Activated effector memory CD4-positive, alpha-beta T cell treated with Interleukin-2 at 50 U/mL for 16 hours (primary cell): ENCODE measurements around the gene CCAR1.
"Not testable (repeated sequence)": the region's sequence is repeated elsewhere in the genome, so short reads cannot be mapped to it uniquely, and the experiment has no call there.

ENCODE experiments used
- DNase-seq: peaks from one replicate; pipeline ENCODE4 v3.0.0-alpha.2; 2020

The CCAR1 gene

GRCh38 chr10:68720793-68721672, at the start of gene CCAR1:
TSS of gene CCAR1 (plus strand) at chr10:68721239. CDS start at chr10:68722505, 1,266 bp downstream.
- peak; percentile 95 for DNase-seq

- DNase-seq: no peak
These were observed 36.6 kb upstream of the CCAR1 start for GRCh38 chr10:68684413-68684812.

- DNase-seq: no peak
These were observed 25.0 kb upstream of the CCAR1 start for GRCh38 chr10:68696018-68696417.

- DNase-seq: no peak
These were observed 23.9 kb upstream of the CCAR1 start for GRCh38 chr10:68697106-68697505.

- DNase-seq: no peak
These were observed 20.8 kb upstream of the CCAR1 start for GRCh38 chr10:68700197-68700596.

- no peak for DNase-seq
These were observed 15.5 kb upstream of the CCAR1 start for GRCh38 chr10:68705548-68705947.

GRCh38 chr10:68708987-68709386, 12.1 kb upstream of the CCAR1 start:
- DNase-seq: not testable (repeated sequence)

- not testable (repeated sequence) for DNase-seq
These were observed 8.0 kb upstream of the CCAR1 start for GRCh38 chr10:68713065-68713464.

- no peak for DNase-seq
These were observed 3.6 kb upstream of the CCAR1 start for GRCh38 chr10:68717435-68717834.

GRCh38 chr10:68721673-68722335, 765 bp downstream of the CCAR1 start:
- DNase-seq: no peak

- DNase-seq: no peak
These were observed 4.0 kb downstream of the CCAR1 start for GRCh38 chr10:68725016-68725415.

GRCh38 chr10:68727146-68727545, 6.1 kb downstream of the CCAR1 start:
- DNase-seq: no peak

- DNase-seq: no peak
These were observed 11.6 kb downstream of the CCAR1 start for GRCh38 chr10:68732651-68733050.

GRCh38 chr10:68734349-68734748, 13.3 kb downstream of the CCAR1 start:
- DNase-seq: no peak

- no peak for DNase-seq
These were observed 14.1 kb downstream of the CCAR1 start for GRCh38 chr10:68735119-68735518.

- not testable (repeated sequence) for DNase-seq
These were observed 14.7 kb downstream of the CCAR1 start for GRCh38 chr10:68735739-68736138.

- not testable (repeated sequence) for DNase-seq
These were observed 19.6 kb downstream of the CCAR1 start for GRCh38 chr10:68740676-68741075.

GRCh38 chr10:68742397-68742796, 21.4 kb downstream of the CCAR1 start:
- no peak for DNase-seq

- DNase-seq: no peak
These were observed 31.8 kb downstream of the CCAR1 start for GRCh38 chr10:68752711-68753350.

GRCh38 chr10:68756246-68756645, 35.2 kb downstream of the CCAR1 start:
- DNase-seq: no peak

- DNase-seq: no peak
These were observed 35.7 kb downstream of the CCAR1 start for GRCh38 chr10:68756766-68757165.

- no peak for DNase-seq
These were observed 38.3 kb downstream of the CCAR1 start for GRCh38 chr10:68759223-68759863.

GRCh38 chr10:68759967-68760366, 38.9 kb downstream of the CCAR1 start:
- no peak for DNase-seq
